ENCODE data around the gene SH3TC1.

DNA sequence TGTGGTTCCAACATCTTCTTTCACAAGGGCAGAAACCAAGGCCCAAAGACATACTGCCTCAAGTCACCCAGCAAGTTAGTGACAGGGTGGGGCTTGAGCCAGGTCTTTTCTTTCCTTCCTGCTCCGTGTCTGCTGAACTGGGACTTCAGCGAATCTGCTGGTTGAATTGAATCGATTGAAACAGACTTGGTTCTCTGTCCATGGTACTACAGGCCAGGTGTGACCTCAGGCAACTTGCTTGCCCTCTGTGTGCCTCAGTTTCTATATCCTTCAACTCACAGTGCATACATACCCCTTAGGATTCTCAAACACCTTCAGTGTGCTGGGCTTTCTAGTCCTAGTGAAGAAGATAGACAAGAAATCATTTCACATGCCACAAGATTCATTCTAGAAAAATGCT, 38.5 kb upstream of the SH3TC1 start:
- TF ChIP-seq, protein P1, sequence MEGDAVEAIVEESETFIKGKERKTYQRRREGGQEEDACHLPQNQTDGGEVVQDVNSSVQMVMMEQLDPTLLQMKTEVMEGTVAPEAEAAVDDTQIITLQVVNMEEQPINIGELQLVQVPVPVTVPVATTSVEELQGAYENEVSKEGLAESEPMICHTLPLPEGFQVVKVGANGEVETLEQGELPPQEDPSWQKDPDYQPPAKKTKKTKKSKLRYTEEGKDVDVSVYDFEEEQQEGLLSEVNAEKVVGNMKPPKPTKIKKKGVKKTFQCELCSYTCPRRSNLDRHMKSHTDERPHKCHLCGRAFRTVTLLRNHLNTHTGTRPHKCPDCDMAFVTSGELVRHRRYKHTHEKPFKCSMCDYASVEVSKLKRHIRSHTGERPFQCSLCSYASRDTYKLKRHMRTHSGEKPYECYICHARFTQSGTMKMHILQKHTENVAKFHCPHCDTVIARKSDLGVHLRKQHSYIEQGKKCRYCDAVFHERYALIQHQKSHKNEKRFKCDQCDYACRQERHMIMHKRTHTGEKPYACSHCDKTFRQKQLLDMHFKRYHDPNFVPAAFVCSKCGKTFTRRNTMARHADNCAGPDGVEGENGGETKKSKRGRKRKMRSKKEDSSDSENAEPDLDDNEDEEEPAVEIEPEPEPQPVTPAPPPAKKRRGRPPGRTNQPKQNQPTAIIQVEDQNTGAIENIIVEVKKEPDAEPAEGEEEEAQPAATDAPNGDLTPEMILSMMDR (IDR thresholded peaks at IDR 0.05): no peak
- no peak for TF ChIP-seq POLR2A (IDR thresholded peaks at IDR 0.05)

All from adrenal gland (tissue), 5 donors.